Skin epidermis (tissue), 12 donors: ENCODE measurements around the gene TK1.

Experiments used
- H3K27ac ChIP-seq, 21 experiments: fragments of 200-600 bp; sonication (generic) in 11 of 21; one replicate each; pipeline ENCODE4 v1.5.0; 2020; ENCODE audit warnings: mild to moderate bottlenecking in 3 of 21, inconsistent platforms in 2 of 21, moderate library complexity in 2 of 21
- H3K4me3 ChIP-seq, 7 experiments: fragments of 200-600 bp; sonication (generic) in 2 of 7; one replicate each; pipeline ENCODE4 v1.5.0; 2020; ENCODE audit warnings: inconsistent platforms in 2 of 7, mild to moderate bottlenecking in 2 of 7, moderate library complexity in 1 of 7

Gene TK1

GRCh38 chr17:78164748-78165607, 21.9 kb downstream of the TK1 start:
- Histone ChIP-seq H3K4me3 (no peak overlapping the region), H3K27ac (peak overlapping the region in 1 of 21 experiments; percentile 6)

- Histone ChIP-seq H3K4me3 (no peak overlapping the region), H3K27ac (no peak overlapping the region)
Measured at GRCh38 chr17:78163881-78164747, 22.7 kb downstream of the TK1 start.

GRCh38 chr17:78159575-78160158, 27.2 kb downstream of the TK1 start:
- H3K27ac ChIP-seq: peak overlapping the region in 18 of 21 experiments; percentile 28 to 78 (median 69)

GRCh38 chr17:78154903-78155811, 31.7 kb downstream of the TK1 start:
- Histone ChIP-seq H3K27ac (peak overlapping the region in 14 of 21 experiments; percentile 9 to 67 (median 35)), H3K4me3 (no peak overlapping the region)

More at GRCh38 chr17:78159575-78160158, 27.2 kb downstream of the TK1 start:
- H3K4me3 ChIP-seq: no peak overlapping the region

GRCh38 chr17:78151514-78152008, 35.3 kb downstream of the TK1 start:
- H3K27ac ChIP-seq: peak overlapping the region in 10 of 21 experiments; percentile 0 to 61 (median 22)

GRCh38 chr17:78148286-78149016, 38.4 kb downstream of the TK1 start:
- H3K4me3 ChIP-seq: no peak overlapping the region
- peak overlapping the region in 1 of 21 experiments; percentile 1 for H3K27ac ChIP-seq

More at GRCh38 chr17:78151514-78152008, 35.3 kb downstream of the TK1 start:
- no peak overlapping the region for H3K4me3 ChIP-seq

GRCh38 chr17:78147315-78147998, 39.4 kb downstream of the TK1 start:
- no peak overlapping the region for H3K4me3 ChIP-seq
- peak overlapping the region in 7 of 21 experiments; percentile 1 to 58 (median 21) for H3K27ac ChIP-seq

- no peak overlapping the region for H3K4me3 ChIP-seq
- H3K27ac ChIP-seq: peak overlapping the region in 6 of 21 experiments; percentile 1 to 58 (median 20)
Measured at GRCh38 chr17:78146881-78147280, 40.0 kb downstream of the TK1 start.

GRCh38 chr17:78146471-78146869, 40.4 kb downstream of the TK1 start:
- peak overlapping the region in 2 of 21 experiments; percentile 1 to 58 for H3K27ac ChIP-seq
- H3K4me3 ChIP-seq: no peak overlapping the region

- Histone ChIP-seq H3K27ac (peak overlapping the region in 17 of 21 experiments; percentile 1 to 74 (median 45)), H3K4me3 (no peak overlapping the region)
Measured at GRCh38 chr17:78144736-78145641, 41.9 kb downstream of the TK1 start.

- H3K27ac ChIP-seq: peak overlapping the region in 16 of 21 experiments; percentile 1 to 74 (median 52)
- no peak overlapping the region for H3K4me3 ChIP-seq
Measured at GRCh38 chr17:78144147-78144719, 42.6 kb downstream of the TK1 start.

- Histone ChIP-seq H3K4me3 (no peak overlapping the region), H3K27ac (peak overlapping the region in 12 of 21 experiments; percentile 6 to 74 (median 55))
Measured at GRCh38 chr17:78143214-78144146, 43.4 kb downstream of the TK1 start.

- H3K27ac ChIP-seq: peak overlapping the region in 17 of 21 experiments; percentile 62 to 88 (median 75)
Measured at GRCh38 chr17:78142119-78142861, 44.6 kb downstream of the TK1 start.

More at GRCh38 chr17:78142119-78142861, 44.6 kb downstream of the TK1 start:
- H3K4me3 ChIP-seq: no peak overlapping the region
